ENCODE data around the gene ABCC3. TPM values are rescaled to one million over a fixed set of nuclear protein-coding genes. Genes with fewer than 3 reads are reported as not detected.

ABCC3 gene
- total RNA-seq, 2 experiments from 2014 or later: not detected

- ChIA-PET POLR2A (no interaction called here), CTCF (interaction anchor here (0.9 kb wide), 1 partner anchor 33 kb away, joined by 3 read pairs; no protein-coding TSS in a partner anchor)
These were observed 29.3 kb upstream of the ABCC3 start for GRCh38 chr17:50605429-50605828.

GRCh38 chr17:50607522-50608175, 27.0 kb upstream of the ABCC3 start:
- ChIA-PET CTCF (no interaction called here), POLR2A (no interaction called here)

GRCh38 chr17:50608700-50609379, 25.8 kb upstream of the ABCC3 start:
- ChIA-PET CTCF (no interaction called here), POLR2A (no interaction called here)

- POLR2A ChIA-PET: no interaction called here
These were observed 25.2 kb upstream of the ABCC3 start for GRCh38 chr17:50609380-50610074.

GRCh38 chr17:50611634-50612033, 23.0 kb upstream of the ABCC3 start:
- POLR2A ChIA-PET: no interaction called here
- CTCF ChIA-PET: no interaction called here

More at GRCh38 chr17:50609380-50610074, 25.2 kb upstream of the ABCC3 start:
- CTCF ChIA-PET: interaction anchor here (1.4 kb wide), 1 partner anchor 17 kb away, joined by 4 read pairs; no protein-coding TSS in a partner anchor

- CTCF ChIA-PET: no interaction called here
- POLR2A ChIA-PET: no interaction called here
These were observed 22.4 kb upstream of the ABCC3 start for GRCh38 chr17:50612281-50612680.

- POLR2A ChIA-PET: no interaction called here
- CTCF ChIA-PET: no interaction called here
These were observed 21.4 kb upstream of the ABCC3 start for GRCh38 chr17:50613007-50613992.

- ChIA-PET CTCF (interaction anchor here (0.8 kb wide), 1 partner anchor 61 kb away, joined by 3 read pairs; no protein-coding TSS in a partner anchor), POLR2A (no interaction called here)
These were observed 20.1 kb upstream of the ABCC3 start for GRCh38 chr17:50614471-50615051.

- ChIA-PET CTCF (no interaction called here), POLR2A (no interaction called here)
These were observed 18.9 kb upstream of the ABCC3 start for GRCh38 chr17:50615828-50616227.

- ChIA-PET POLR2A (no interaction called here), CTCF (no interaction called here)
These were observed 16.4 kb upstream of the ABCC3 start for GRCh38 chr17:50618300-50618699.

- CTCF ChIA-PET: no interaction called here
- POLR2A ChIA-PET: no interaction called here
These were observed 15.7 kb upstream of the ABCC3 start for GRCh38 chr17:50618941-50619340.

GRCh38 chr17:50619489-50619888, 15.2 kb upstream of the ABCC3 start:
- ChIA-PET POLR2A (no interaction called here), CTCF (interaction anchor here (0.6 kb wide), 1 partner anchor 104 kb away, joined by 3 read pairs; no protein-coding TSS in a partner anchor)

- ChIA-PET CTCF (no interaction called here), POLR2A (no interaction called here)
These were observed 14.4 kb upstream of the ABCC3 start for GRCh38 chr17:50620237-50620636.

GRCh38 chr17:50620858-50621257, 13.8 kb upstream of the ABCC3 start:
- CTCF ChIA-PET: no interaction called here
- POLR2A ChIA-PET: no interaction called here

GRCh38 chr17:50621574-50622031, 13.1 kb upstream of the ABCC3 start:
- ChIA-PET POLR2A (no interaction called here), CTCF (no interaction called here)

GRCh38 chr17:50624321-50624934, 10.3 kb upstream of the ABCC3 start:
- ChIA-PET POLR2A (interaction anchor here (0.7 kb wide), 1 partner anchor 15 kb away, joined by 4 read pairs; no protein-coding TSS in a partner anchor), CTCF (interaction anchor here (0.6 to 2.8 kb wide), 3 partner anchors 54 to 339 kb away, joined by 3 to 13 read pairs (median 4); no protein-coding TSS in a partner anchor)

GRCh38 chr17:50625032-50625871, 9.4 kb upstream of the ABCC3 start:
- ChIA-PET CTCF (interaction anchor here (0.6 to 2.8 kb wide), 13 partner anchors 8 to 338 kb away, joined by 3 to 13 read pairs (median 4); partner anchors contain the start of gene CACNA1G), POLR2A (interaction anchor here (0.7 kb wide), 1 partner anchor 14 kb away, joined by 4 read pairs; no protein-coding TSS in a partner anchor)

All from activated CD8-positive, alpha-beta memory T cell treated with anti-CD3 and anti-CD28 coated beads for 36 hours (primary cell).